ENCODE data around the gene PBX1. TPM values are rescaled to one million over a fixed set of nuclear protein-coding genes. Genes with fewer than 3 reads are reported as not detected.

The PBX1 gene
- total RNA-seq, 1 experiment from 2014 or later = 102 TPM

GRCh38 chr1:164561472-164561871 is 2.5 kb downstream of the PBX1 start:
- ChIA-PET CTCF (no interaction called here), POLR2A (no interaction called here)
- TF ChIP-seq EMX1 (CRISPR knock-in tag; IDR thresholded peaks at IDR 0.05) = no peak
- no peak for TF ChIP-seq FOXJ3 (CRISPR knock-in tag; IDR thresholded peaks at IDR 0.05; ENCODE audit: borderline replicate concordance)
- no peak for TF ChIP-seq ZNF423 (CRISPR knock-in tag; IDR thresholded peaks at IDR 0.05)
- TF ChIP-seq CTCF (IDR thresholded peaks at IDR 0.05) = no peak
- no peak for TF ChIP-seq AR (CRISPR knock-in tag; IDR thresholded peaks at IDR 0.05)
- no peak for TF ChIP-seq KAT7 (CRISPR knock-in tag; IDR thresholded peaks at IDR 0.05; ENCODE audit: borderline replicate concordance)
- TF ChIP-seq ATF1 (CRISPR knock-in tag; IDR thresholded peaks at IDR 0.05) = no peak
- no peak for TF ChIP-seq E2F5 (CRISPR knock-in tag; IDR thresholded peaks at IDR 0.05)
- no peak for TF ChIP-seq ZNF121 (CRISPR knock-in tag; IDR thresholded peaks at IDR 0.05)
- no peak for TF ChIP-seq ETV6 (CRISPR knock-in tag; IDR thresholded peaks at IDR 0.05)
- no peak for TF ChIP-seq NFE2L1 (CRISPR knock-in tag; IDR thresholded peaks at IDR 0.05)
- TF ChIP-seq CREM (CRISPR knock-in tag; IDR thresholded peaks at IDR 0.05) = no peak
- TF ChIP-seq ZBTB21 (CRISPR knock-in tag; IDR thresholded peaks at IDR 0.05; ENCODE audit: borderline replicate concordance) = no peak
- no peak for TF ChIP-seq STAT6 (CRISPR knock-in tag; conservative IDR thresholded peaks at IDR 0.05; ENCODE audit: low read depth)
- TF ChIP-seq TP53 (CRISPR knock-in tag; IDR thresholded peaks at IDR 0.05) = no peak
- no peak for TF ChIP-seq ZNF317 (CRISPR knock-in tag; IDR thresholded peaks at IDR 0.05; ENCODE audit: borderline replicate concordance, low read depth)
- TF ChIP-seq IRF2 (CRISPR knock-in tag; IDR thresholded peaks at IDR 0.05; ENCODE audit: borderline replicate concordance, low read depth) = no peak
- TF ChIP-seq AFF4 (CRISPR knock-in tag; IDR thresholded peaks at IDR 0.05; ENCODE audit: borderline replicate concordance) = no peak
- ATAC-seq (no peak), DNase-seq (ENCODE audit: low spot score) (no peak)
- Mint-ChIP-seq H3K27ac (peak overlapping the region; percentile 49), H3K4me1 (peaks cover 64% of the 10 kb centered on the region), H3K36me3 (peaks cover 4% of the 10 kb centered on the region; the same call in 1 of the 2 replicates), H3K4me3 (peak overlapping the region; percentile 100), H3K9me3 (no peaks in the 10 kb centered on the region), H3K27me3 (ENCODE audit: low read depth) (no peaks in the 10 kb centered on the region)
